Stimulated activated CD4-positive, alpha-beta T cell treated with anti-CD3 and anti-CD28 coated beads, Interleukin-1b, Interleukin-23, amount 100 ng/mL, for 4 hours (primary cell): Measurements from ENCODE around the gene PPP2R2B.

ENCODE experiments used
- DNase-seq, 2 donors: peaks; one replicate each; pipeline ENCODE4 v3.0.0-alpha.2; 2020; ENCODE audit warnings: low read depth in 2 of 2

The PPP2R2B gene

GRCh38 chr5:146785065-146785464, 93.5 kb downstream of the PPP2R2B start:
- DNase-seq = no peak

GRCh38 chr5:146781157-146781556, 97.4 kb downstream of the PPP2R2B start:
- DNase-seq = no peak

DNA sequence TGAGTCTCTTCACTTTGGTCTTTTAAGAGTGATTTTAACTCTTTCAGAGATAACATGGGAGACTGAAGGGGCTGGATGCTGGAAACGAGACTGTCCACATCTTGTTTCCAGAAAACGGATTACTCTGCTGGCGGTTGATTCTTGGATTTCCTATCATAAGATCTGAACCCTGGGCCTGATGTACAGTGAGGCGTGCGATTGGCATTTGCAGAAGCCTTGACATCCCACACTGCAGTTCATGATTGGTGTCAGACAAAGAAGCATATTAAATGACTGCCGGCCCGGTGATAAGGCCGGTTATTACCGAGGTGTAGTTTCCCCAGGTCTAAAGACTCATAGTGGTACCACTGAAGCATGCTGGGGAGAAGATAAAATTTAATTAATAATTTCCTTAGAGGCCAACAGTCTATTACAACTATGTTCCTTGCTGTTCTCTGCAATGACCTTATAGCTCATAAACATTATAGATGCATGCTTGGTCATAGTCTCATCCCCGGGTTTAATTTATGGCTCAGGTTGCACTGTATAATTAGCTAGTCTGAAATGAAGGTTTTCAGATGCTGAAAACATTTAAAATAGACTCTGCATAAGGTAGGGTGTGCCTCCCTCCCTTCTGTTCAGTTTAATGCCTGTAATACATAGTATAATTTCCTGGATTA, 99.2 kb downstream of the PPP2R2B start:
- DNase-seq = no peak

GRCh38 chr5:146778795-146779194, 99.8 kb downstream of the PPP2R2B start:
- DNase-seq = no peak

DNA sequence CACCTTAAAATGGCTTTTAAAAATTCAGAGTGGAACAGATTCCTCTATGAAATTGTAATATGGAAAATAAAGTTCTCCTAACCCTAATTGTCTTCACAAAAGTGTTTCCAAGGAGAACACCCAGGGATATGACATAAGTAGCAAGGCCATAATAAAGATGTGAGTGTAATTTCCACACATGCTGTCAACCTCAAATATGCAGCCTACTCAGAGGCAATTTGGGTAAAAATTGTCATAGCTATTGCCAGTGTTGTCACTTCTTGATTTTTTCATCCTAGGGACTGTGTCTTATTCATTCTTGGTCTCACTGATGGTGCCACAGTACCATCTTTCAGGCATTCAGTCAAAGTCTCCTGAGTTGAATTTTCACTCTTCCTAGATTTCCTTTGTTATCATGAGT, 100.3 kb downstream of the PPP2R2B start:
- no peak for DNase-seq

DNA sequence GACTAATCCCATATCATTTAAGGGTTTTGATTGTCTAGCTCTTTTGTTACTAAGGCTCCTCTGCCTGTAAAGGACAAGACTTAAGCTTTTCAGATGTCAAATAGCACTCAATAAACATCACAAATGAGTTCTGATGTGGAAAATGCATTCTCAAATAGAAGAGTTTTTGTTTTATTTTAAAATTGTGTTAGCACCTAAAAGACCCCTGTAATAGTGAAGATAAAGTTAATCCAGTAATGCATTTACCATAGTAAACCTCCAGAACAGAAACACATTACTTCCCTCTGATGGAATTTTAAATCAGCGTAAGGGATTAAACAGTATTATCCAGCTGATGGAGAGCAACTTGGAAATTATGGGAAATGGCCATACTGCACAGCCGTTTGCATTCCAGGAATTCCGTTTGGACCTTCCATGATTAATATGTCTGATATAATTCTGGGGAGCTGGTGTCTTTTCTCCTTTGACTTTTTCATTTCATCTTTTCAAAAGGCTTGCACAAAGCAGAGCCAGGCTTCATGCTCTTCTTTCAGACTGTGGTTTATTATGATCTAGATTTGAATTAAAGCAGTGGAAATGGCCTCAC, 105.6 kb downstream of the PPP2R2B start:
- no peak for DNase-seq

GRCh38 chr5:146770980-146771379, 107.6 kb downstream of the PPP2R2B start:
- no peak for DNase-seq

DNA sequence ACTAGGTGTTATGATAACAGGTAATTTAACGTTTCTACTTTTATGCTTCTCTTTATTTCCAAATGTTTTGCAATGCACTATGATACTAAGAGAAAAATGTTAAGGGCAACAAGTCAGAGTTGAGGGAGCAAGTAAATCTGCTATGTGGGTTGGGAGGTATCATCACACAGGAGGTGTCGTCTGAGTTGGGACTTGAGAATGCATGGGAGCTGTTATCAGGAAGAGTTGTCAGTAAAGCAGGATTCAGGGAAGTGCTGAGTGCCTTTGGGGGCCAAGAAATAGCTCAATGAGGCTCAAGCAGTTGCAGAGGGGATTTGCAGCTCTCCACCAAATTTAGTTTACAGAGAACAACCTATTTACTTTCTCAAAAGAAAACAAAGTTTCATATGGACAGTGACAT, 108.0 kb downstream of the PPP2R2B start:
- no peak for DNase-seq

- DNase-seq = no peak
Observed at GRCh38 chr5:146767534-146767933, 111.0 kb downstream of the PPP2R2B start.

DNA sequence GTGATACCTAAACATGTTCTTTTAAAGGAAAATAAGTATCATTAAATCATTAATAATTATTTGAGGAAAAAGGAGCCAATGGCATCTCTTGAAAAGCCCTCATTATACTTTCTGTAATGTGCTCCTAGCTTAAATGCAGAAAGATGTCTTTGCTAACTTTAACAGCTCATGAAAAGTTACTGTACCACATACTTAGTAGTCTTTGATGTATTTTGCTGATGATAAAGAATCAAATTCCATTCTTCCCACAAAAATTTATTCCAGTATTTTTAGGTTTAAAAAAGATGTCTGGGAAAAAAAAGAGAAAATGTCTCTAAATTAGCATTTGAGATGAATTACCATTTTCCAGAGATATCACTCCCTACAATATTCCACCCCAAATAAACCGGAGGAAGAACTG, 112.5 kb downstream of the PPP2R2B start:
- no peak for DNase-seq

- DNase-seq = no peak
Observed at GRCh38 chr5:146765089-146765832, 113.3 kb downstream of the PPP2R2B start.

- DNase-seq = no peak
Observed at GRCh38 chr5:146762830-146763229, 115.7 kb downstream of the PPP2R2B start.

DNA sequence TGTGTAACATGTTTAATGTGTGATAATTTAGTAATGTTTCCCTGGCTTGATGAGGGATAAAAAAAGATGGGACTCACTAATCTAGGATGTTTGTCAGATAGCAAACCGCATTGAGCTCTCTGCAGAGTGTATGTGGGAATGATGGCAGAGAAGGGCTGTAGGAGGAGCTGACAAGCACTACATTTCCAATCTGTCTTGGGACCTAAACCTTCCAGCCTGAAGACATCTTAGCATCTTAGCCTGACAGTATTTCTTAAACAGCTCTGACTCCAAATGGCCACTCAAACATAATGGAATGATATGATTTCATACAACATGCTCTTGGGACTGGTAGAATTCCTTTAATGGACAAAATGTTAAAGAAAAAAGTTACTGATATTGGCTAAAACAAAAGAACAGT, 116.7 kb downstream of the PPP2R2B start:
- DNase-seq = no peak

DNA sequence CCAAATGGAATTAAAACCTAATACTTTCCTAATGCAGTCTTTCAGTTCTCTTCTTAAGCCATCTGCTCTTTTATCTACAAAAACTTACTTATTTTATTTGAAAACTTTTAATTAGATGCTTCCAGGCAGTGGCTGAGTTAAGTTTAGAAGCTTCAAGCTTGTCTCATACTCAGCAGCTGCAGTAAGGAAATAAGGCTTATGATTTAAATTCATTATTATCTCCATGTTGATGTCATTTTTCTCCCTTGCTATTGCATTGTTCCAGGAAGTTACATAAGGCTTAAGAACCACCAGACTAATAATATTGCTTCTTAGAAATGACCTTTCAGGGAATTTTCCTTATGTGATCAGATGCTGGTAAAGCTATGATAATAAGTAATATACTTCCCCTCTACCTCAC, 119.6 kb downstream of the PPP2R2B start:
- DNase-seq = no peak

- DNase-seq = no peak
Observed at GRCh38 chr5:146758076-146758475, 120.5 kb downstream of the PPP2R2B start.

DNA sequence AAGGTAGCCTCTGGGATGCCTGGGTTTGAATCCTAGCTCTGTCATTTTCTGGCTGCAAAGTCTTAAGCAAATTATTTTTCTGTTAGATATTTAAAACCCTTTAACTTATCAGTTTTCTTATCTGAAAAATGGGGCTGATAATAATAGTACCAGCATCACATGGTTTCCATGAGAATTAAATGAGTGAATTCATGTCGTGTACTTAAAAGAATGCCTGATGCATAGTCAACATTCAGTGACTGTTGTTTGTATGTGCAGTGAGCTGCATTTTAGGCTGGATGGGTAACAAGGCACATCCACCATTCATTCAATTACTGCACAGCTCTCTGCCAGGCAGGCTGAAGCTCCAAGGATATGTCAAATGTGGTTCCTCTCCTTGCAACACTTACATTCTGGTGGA, 122.0 kb downstream of the PPP2R2B start:
- DNase-seq = no peak

DNA sequence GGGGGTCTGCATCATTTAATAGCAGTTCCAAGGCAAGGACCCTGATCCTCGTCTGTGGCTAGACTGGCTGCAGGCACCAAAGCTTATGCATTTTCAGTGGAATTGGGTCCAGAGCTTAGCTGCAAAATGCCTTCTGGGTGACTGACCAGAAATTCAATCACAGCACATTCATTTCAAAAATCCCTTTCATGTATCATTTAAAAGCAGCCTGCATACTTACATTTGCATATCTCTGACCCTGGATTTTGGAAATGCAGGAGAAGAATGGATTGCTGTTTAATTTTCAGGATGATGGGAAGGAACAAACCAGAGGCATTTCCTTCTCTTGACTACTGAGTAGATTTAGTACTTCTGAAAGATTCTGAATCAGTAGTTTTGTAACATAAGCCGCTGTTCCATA, 122.8 kb downstream of the PPP2R2B start:
- DNase-seq = no peak

GRCh38 chr5:146754621-146755020, 123.9 kb downstream of the PPP2R2B start:
- DNase-seq = no peak

DNA sequence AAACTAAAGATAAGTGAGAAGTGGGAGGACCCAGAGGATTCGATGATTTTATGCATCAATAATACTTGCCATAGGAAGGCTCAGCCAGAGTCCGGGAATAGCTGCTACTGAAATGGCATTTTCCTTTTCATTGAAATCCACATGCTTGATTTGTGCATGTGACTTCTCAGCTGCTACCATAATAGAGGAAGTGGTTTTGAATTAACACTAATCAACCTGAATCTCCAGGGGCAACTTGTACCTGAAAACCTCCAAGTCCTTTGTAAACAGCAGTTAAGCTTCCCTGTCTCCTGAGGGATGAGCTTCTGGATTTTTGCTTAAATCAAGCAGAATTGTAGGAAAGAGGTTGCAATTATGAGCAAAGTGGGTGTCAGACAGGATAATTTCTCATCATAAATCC, 124.9 kb downstream of the PPP2R2B start:
- DNase-seq = no peak

DNA sequence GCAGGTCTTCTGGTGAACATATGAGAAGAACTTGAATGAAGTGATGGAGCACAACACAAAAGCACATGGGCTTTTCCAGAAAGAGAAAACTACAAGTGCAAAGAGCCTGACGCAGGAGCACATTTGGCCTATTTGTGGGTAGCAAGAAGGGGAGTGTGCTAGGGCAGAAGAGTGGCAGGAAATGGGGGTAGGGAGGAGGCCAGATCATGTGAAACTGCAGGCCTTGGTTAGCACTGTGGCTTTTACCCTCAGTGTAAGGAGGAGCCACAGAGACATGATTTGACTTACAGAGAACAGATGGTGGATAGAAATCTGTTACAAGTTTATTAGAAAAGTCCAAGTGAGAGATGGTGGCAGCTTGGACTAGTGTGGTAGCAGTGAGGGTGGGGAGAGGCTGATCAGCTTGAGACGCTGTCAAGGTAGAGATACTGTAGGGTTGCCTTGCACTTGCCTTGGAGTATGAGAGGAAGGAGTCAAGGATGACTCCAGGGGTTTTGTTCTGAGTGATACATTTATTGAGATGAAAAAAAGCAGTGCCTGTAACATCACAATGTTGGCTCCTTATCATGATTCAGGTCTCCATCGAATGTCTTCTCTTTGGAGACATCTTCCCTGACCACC, 126.7 kb downstream of the PPP2R2B start:
- no peak for DNase-seq

DNA sequence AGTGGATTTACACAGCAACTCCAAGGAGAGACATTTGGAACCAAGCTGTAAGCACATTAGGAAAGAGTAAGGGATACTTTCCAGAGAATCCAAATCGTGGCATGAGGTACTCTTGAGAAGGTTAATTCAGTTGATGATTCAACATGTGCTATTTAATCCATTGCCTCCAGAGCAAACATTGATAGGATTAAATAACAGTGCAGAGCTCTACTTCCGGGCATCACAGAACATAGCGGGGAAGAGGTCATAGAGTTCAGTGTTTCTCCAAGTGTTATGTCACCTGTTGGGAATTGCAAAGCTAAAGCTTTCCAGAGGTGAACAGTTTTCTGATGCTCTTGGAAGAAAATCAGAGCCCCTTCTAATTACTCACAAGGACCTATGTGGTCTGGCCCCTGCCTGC, 127.5 kb downstream of the PPP2R2B start:
- no peak for DNase-seq

GRCh38 chr5:146748533-146748932, 130.0 kb downstream of the PPP2R2B start:
- DNase-seq = no peak
